Right lobe of liver (tissue), 6 donors: ENCODE measurements around the gene ZNF202. TPM values are rescaled to one million over a fixed set of nuclear protein-coding genes. Genes with fewer than 3 reads are reported as not detected.

Experiments used
- ATAC-seq, 4 donors: fragments of 200-7000 bp; cut with Tn5 transposase; one replicate each; pipeline ENCODE4 v1.9.1; 2020; ENCODE audit warnings: mild to moderate bottlenecking in 4 of 4, moderate library complexity in 4 of 4
- DNase-seq, 3 donors: peaks; one replicate each; pipeline ENCODE4 v3.0.0-alpha.2; 2020
- H3K27ac ChIP-seq, 3 donors: fragments of 200-600 bp; one replicate each; pipeline ENCODE4 v1.8.0; 2022
- H3K27me3 ChIP-seq, 2 donors: fragments of 200-600 bp; one replicate each; pipeline ENCODE4 v1.8.0; 2022
- H3K36me3 ChIP-seq, 4 donors: fragments of 200-600 bp; sonication (generic) in 1 of 4; one replicate each; pipeline versions ENCODE4 v1.5.1 to v1.8.0; 2017 to 2022; ENCODE audit warnings: control low read depth in 1 of 4
- H3K4me1 ChIP-seq, 4 donors: fragments of 200-600 bp; sonication (generic) in 1 of 4; one replicate each; pipeline versions ENCODE4 v1.5.1 to v1.8.0; 2017 to 2022; ENCODE audit warnings: control low read depth in 1 of 4
- H3K4me3 ChIP-seq, 3 donors: fragments of 200-600 bp; one replicate each; pipeline ENCODE4 v1.8.0; 2022
- H3K9me3 ChIP-seq, 4 donors: fragments of 200-600 bp; sonication (generic) in 1 of 4; one replicate each; pipeline versions ENCODE4 v1.5.1 to v1.8.0; 2017 to 2022; ENCODE audit warnings: control low read depth in 1 of 4
- CTCF ChIP-seq, 4 donors: fragments of 200-600 bp in 3 of 4; fragments of 450-650 bp in 1 of 4; IDR thresholded peaks; one replicate each; pipeline versions ENCODE4 v1.5.1 to v1.8.0; 2016 to 2022; ENCODE audit warnings: antibody characterized with exemption in 4 of 4, mild to moderate bottlenecking in 2 of 4
- POLR2A ChIP-seq: fragments of 450-650 bp; IDR thresholded peaks from one replicate; pipeline ENCODE4 v1.6.1; 2017; ENCODE audit warnings: antibody characterized with exemption, mild to moderate bottlenecking
- WGBS: methylation state at CpG from one replicate; pipeline ENCODE4 v1.1.6; 2018; ENCODE audit warnings: low coverage, low lambda C conversion rate; ENCODE audit not compliant: insufficient coverage; ENCODE audit errors: missing lambda C conversion rate; 5-methylcytosine and 5-hydroxymethylcytosine counted together
- intact Hi-C, 2 donors: fragments of 100-400 bp; cut with DNase I; formaldehyde crosslinking; loops; one replicate each; pipeline versions ENCODE4 v1.11.2 to v1.14.1; 2022
- total RNA-seq, 6 experiments: library from RNA; depleted of rRNA in 2 of 6; stranded (reverse); fragments of >200 nt in 2 of 6; fragmentation: NEBNext Ultra II Directional in 3 of 6; extraction: Animal tissue kit (Norgen Biotek cat#: 25700) in 3 of 6; gene quantifications; one replicate each; pipeline versions ENCODE4 v1.1.0 to v1.2.4, GENCODE V29; 2016 to 2023
- donor health status: DM: no; HTN: yes; CAD: no.
- donor health status: DM: no; HTN: no; CAD: no.
- donor health status: DM: no; HTN: no; CAD: no.
- donor health status: DM: no; HTN: yes; CAD: no.
- donor health status: DM: no; HTN: yes; CAD: no.

The ZNF202 gene
- total RNA-seq, 6 experiments from 2014 or later: 2.0 to 4.0 (median 2.7) TPM

- ATAC-seq: no peak
- no peaks in the 10 kb centered on the region for H3K27me3 ChIP-seq
- DNase-seq: no peak
- H3K36me3 ChIP-seq: no peaks in the 10 kb centered on the region
- no peak overlapping the region for H3K27ac ChIP-seq
- H3K4me3 ChIP-seq: no peak overlapping the region
- intact Hi-C loops: no loop called here
- TF ChIP-seq POLR2A: no peak
- no peak for TF ChIP-seq CTCF (IDR thresholded peaks at IDR 0.05)
- H3K9me3 ChIP-seq: no peaks in the 10 kb centered on the region
- H3K4me1 ChIP-seq: peaks cover 0 to 8% (median 4%) of the 10 kb centered on the region in 4 donors
- 0% methylated on average over 2 of the region's 2 CpGs for WGBS
Observed at GRCh38 chr11:123738374-123738773, 3.1 kb downstream of the ZNF202 start.

GRCh38 chr11:123736769-123737168 lies 4.7 kb downstream of the ZNF202 start:
- no peaks in the 10 kb centered on the region for H3K27me3 ChIP-seq
- no peak for ATAC-seq
- H3K36me3 ChIP-seq: no peaks in the 10 kb centered on the region
- intact Hi-C loops: no loop called here
- TF ChIP-seq POLR2A (no peak), CTCF (IDR thresholded peaks at IDR 0.05) (no peak)
- 84% methylated on average over 3 of the region's 3 CpGs for WGBS
- no peak overlapping the region for H3K27ac ChIP-seq
- H3K4me3 ChIP-seq: no peak overlapping the region
- peaks cover 0 to 7% (median 0%) of the 10 kb centered on the region in 4 donors for H3K4me1 ChIP-seq
- H3K9me3 ChIP-seq: no peaks in the 10 kb centered on the region
- DNase-seq: no peak

GRCh38 chr11:123729602-123730001 lies 11.9 kb downstream of the ZNF202 start:
- Histone ChIP-seq H3K27ac (no peak overlapping the region), H3K4me3 (no peak overlapping the region), H3K4me1 (no peaks in the 10 kb centered on the region), H3K36me3 (peaks cover 3 to 50% (median 42%) of the 10 kb centered on the region in 4 donors), H3K9me3 (no peaks in the 10 kb centered on the region), H3K27me3 (no peaks in the 10 kb centered on the region)
- TF ChIP-seq CTCF (IDR thresholded peaks at IDR 0.05) (no peak), POLR2A (no peak)
- DNase-seq: no peak
- ATAC-seq: no peak
- WGBS: 100% methylated on average over 1 of the region's 8 CpGs
- intact Hi-C loops: no loop called here

- WGBS: 93% methylated on average over 12 of the region's 23 CpGs
Observed at GRCh38 chr11:123725995-123726655, 15.3 kb downstream of the ZNF202 start.

More at GRCh38 chr11:123725995-123726655, 15.3 kb downstream of the ZNF202 start:
- Histone ChIP-seq H3K4me3 (no peak overlapping the region), H3K36me3 (peaks cover 3 to 50% (median 42%) of the 10 kb centered on the region in 4 donors), H3K27me3 (no peaks in the 10 kb centered on the region), H3K27ac (no peak overlapping the region), H3K4me1 (no peaks in the 10 kb centered on the region), H3K9me3 (no peaks in the 10 kb centered on the region)
- TF ChIP-seq POLR2A: no peak
- TF ChIP-seq CTCF (IDR thresholded peaks at IDR 0.05): no peak
- no peak for DNase-seq
- ATAC-seq: no peak
- intact Hi-C loops: no loop called here
